Activated naive CD4-positive, alpha-beta T cell treated with anti-CD3 and anti-CD28 coated beads for 36 hours (primary cell): Measurements from ENCODE around the gene MPZL2. TPM values are rescaled to one million over a fixed set of nuclear protein-coding genes. Genes with fewer than 3 reads are reported as not detected.

ENCODE experiments used
- CTCF ChIA-PET: fragments of 350-600 bp; sonication (Branson Sonifier 250); formaldehyde crosslinking; loops from one replicate; lab custom pipeline; 2021; ENCODE audit warnings: antibody characterized with exemption; lab: Charles Lee
- DNase-seq: peaks from one replicate; pipeline ENCODE4 v3.0.0-alpha.2; 2020
- H3K27ac Mint-ChIP-seq: one replicate; pipeline ENCODE4 v1.8.0; 2021; ENCODE audit warnings: mild to moderate bottlenecking, mixed read lengths
- H3K27me3 Mint-ChIP-seq: one replicate; pipeline ENCODE4 v1.8.0; 2021; ENCODE audit warnings: low read depth, mixed read lengths
- H3K36me3 Mint-ChIP-seq: one replicate; pipeline ENCODE4 v1.8.0; 2021; ENCODE audit warnings: low read depth, mixed read lengths
- H3K4me1 Mint-ChIP-seq: one replicate; pipeline ENCODE4 v1.8.0; 2021; ENCODE audit warnings: low read depth, mixed read lengths
- H3K4me3 Mint-ChIP-seq: one replicate; pipeline ENCODE4 v1.8.0; 2021; ENCODE audit warnings: mild to moderate bottlenecking, moderate library complexity, mixed read lengths
- H3K9me3 Mint-ChIP-seq: one replicate; pipeline ENCODE4 v1.8.0; 2021; ENCODE audit warnings: mixed read lengths
- intact Hi-C: fragments of 100-400 bp; cut with micrococcal nuclease; formaldehyde crosslinking; loops from one replicate; pipeline ENCODE4 v1.15.1; 2023
- total RNA-seq, 2 experiments: library from RNA; stranded (reverse); gene quantifications; one replicate each; pipeline ENCODE4 v1.2.3, GENCODE V29; 2021

The MPZL2 gene
- total RNA-seq, 2 experiments from 2014 or later, result 25.3 to 28.4 TPM

DNA sequence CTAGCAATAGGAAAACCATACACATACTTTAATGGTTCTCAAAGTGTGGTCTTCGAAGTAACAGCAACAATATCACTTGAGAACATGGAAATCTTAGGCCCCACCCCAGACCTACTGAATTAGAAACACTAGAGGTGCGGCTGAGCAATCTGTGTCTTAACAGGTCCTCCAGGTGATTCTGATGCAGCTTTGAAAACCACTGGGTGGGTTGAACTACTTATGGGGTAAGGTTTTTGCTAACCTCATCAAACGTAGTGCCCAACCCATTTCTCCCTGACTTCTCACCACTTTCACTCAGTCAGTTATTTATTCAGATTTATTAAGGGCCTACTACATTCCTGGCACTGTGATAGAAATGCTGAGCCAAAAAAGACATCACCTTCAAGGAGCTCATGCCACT lies 3.7 kb downstream of the MPZL2 start:
- CTCF ChIA-PET, result interaction anchor here (0.8 to 5.9 kb wide), 9 partner anchors 13 to 108 kb away, joined by 3 to 36 read pairs (median 4); no protein-coding TSS in a partner anchor
- intact Hi-C loops, result no loop called here
- DNase-seq, result no peak
- H3K36me3 Mint-ChIP-seq, result peaks cover 48% of the 10 kb centered on the region
- H3K27me3 Mint-ChIP-seq, result no peaks in the 10 kb centered on the region
- peaks cover 39% of the 10 kb centered on the region for H3K4me1 Mint-ChIP-seq
- no peak overlapping the region for H3K27ac Mint-ChIP-seq
- H3K9me3 Mint-ChIP-seq, result no peaks in the 10 kb centered on the region
- no peak overlapping the region for H3K4me3 Mint-ChIP-seq

DNA sequence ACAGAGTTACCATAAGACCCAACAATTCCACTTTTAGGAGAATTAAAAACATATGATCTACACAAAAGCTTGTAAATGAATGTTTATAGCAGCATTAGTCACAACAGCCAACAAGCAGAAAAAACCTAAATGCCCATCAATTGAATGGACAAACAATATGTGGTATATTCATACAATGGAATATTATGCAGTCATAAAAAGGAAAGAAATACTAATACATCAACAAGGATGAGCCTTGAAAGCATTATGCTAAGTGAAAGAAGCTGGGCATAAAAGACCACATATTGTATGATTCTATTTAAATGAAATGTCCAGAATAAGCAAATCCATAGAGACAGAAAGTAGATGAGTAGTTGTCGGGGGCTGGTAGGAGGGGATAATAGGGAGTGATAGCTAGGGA lies 5.0 kb downstream of the MPZL2 start:
- CTCF ChIA-PET, result interaction anchor here (0.7 to 5.9 kb wide), 7 partner anchors 18 to 109 kb away, joined by 3 to 36 read pairs (median 5); no protein-coding TSS in a partner anchor

GRCh38 chr11:118258410-118258809 lies 5.7 kb downstream of the MPZL2 start:
- CTCF ChIA-PET, result interaction anchor here (1.0 to 1.9 kb wide), 4 partner anchors 23 to 110 kb away, joined by 3 to 6 read pairs (median 5); no protein-coding TSS in a partner anchor
- DNase-seq, result no peak
- H3K27ac Mint-ChIP-seq, result no peak overlapping the region
- H3K36me3 Mint-ChIP-seq, result peaks cover 54% of the 10 kb centered on the region
- intact Hi-C loops, result loop anchor here (1.0 to 10.0 kb wide), 2 partner anchors 33 to 96 kb away; partner anchors contain the start of gene UBE4A
- peaks cover 29% of the 10 kb centered on the region for H3K4me1 Mint-ChIP-seq
- H3K9me3 Mint-ChIP-seq, result no peaks in the 10 kb centered on the region
- no peak overlapping the region for H3K4me3 Mint-ChIP-seq
- no peaks in the 10 kb centered on the region for H3K27me3 Mint-ChIP-seq

More for the DNA sequence above, 5.0 kb downstream of the MPZL2 start:
- H3K9me3 Mint-ChIP-seq, result no peaks in the 10 kb centered on the region
- H3K27ac Mint-ChIP-seq, result no peak overlapping the region
- no peak for DNase-seq
- H3K4me1 Mint-ChIP-seq, result peaks cover 34% of the 10 kb centered on the region
- intact Hi-C loops, result loop anchor here (10.0 kb wide), 1 partner anchor 96 kb away; the partner anchor contains the start of gene UBE4A
- H3K4me3 Mint-ChIP-seq, result no peak overlapping the region
- peaks cover 54% of the 10 kb centered on the region for H3K36me3 Mint-ChIP-seq
- H3K27me3 Mint-ChIP-seq, result no peaks in the 10 kb centered on the region

DNA sequence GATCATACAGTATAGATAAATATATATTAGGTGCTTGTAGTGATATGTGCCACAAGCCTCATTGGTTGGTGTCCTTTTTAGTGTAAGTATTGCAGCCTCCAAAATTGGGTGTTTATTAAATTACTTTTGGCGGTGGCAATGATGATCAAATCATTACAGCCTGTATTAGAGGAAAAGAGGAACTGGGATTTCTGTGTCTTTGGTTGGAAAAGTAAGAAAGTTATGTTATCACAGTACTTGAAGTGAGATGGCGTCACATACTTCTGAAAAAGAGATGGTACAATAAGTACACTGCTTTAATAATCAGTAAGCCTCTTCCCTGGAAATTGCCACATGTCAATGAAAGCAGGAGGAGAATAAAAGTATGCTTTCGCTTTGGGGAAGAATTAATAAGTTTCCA lies 11.4 kb downstream of the MPZL2 start:
- Mint-ChIP-seq H3K27ac (peak overlapping the region; percentile 99), H3K9me3 (no peaks in the 10 kb centered on the region), H3K4me1 (peaks cover 33% of the 10 kb centered on the region), H3K27me3 (no peaks in the 10 kb centered on the region), H3K4me3 (peak overlapping the region; percentile 98), H3K36me3 (peaks cover 17% of the 10 kb centered on the region)
- DNase-seq, result no peak
- intact Hi-C loops, result loop anchor here (1.0 to 10.0 kb wide), 2 partner anchors 11 to 102 kb away; partner anchors contain the start of gene UBE4A
- CTCF ChIA-PET, result interaction anchor here (0.8 to 2.3 kb wide), 8 partner anchors 9 to 90 kb away, joined by 3 to 7 read pairs (median 5); partner anchors contain the start of gene CD3D

DNA sequence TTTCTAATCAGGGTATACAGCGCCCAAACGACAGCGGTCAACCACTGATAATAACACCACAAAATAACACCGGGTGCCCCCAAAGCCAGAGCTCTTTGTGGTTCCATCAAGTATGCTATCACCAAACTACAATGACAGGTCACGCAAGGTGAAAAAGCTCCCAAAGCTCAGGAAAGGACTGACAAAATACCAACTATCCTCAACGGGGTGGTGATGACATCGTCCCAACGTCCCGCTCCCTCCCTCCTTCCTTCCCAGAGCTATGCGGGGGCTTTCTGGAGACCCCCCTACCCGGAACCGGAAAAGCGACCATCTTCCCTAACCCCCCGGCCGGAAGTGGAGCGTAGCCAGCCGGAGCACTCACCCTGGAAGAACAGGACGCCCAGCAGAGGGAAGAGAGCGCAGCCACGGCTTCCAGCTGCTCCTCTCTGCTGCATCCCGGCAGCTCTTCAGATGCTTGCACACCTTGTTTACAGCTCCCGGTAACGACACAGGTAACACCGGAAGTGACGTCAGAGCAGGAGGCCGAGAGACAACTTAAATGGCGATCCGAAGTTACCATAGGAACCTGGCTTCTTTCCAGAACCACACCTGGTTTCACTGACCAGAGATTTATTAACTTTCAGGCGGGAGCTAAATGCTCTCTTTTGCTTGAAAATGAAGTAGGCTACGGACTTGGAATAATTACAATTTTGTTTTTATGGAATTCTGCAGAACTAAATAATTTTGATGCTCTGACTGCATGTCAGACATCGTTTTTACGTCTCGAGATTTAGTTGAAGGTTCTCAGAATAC lies 12.0 kb downstream of the MPZL2 start, which contains the start of gene MPZL3:
Gene MPZL3, minus strand, starts transcription at position 508 of the 795 bp plus-strand sequence. Its CDS starts 71 bp downstream, at position 437.
- peak; percentile 93 for DNase-seq
- H3K36me3 Mint-ChIP-seq, result peaks cover 18% of the 10 kb centered on the region
- H3K27me3 Mint-ChIP-seq, result no peaks in the 10 kb centered on the region
- H3K27ac Mint-ChIP-seq, result peak within 1 kb of the TSS; percentile 99
- intact Hi-C loops, result loop anchor here (1.0 to 10.0 kb wide), 4 partner anchors 11 to 103 kb away; partner anchors contain the start of gene UBE4A
- H3K9me3 Mint-ChIP-seq, result no peaks in the 10 kb centered on the region
- peak within 1 kb of the TSS; percentile 98 for H3K4me3 Mint-ChIP-seq
- CTCF ChIA-PET, result interaction anchor here (0.8 to 2.3 kb wide), 8 partner anchors 9 to 90 kb away, joined by 3 to 7 read pairs (median 6); partner anchors contain the start of gene CD3D
- H3K4me1 Mint-ChIP-seq, result peaks cover 39% of the 10 kb centered on the region

- no peak for DNase-seq
- H3K4me3 Mint-ChIP-seq, result no peak overlapping the region
- H3K27ac Mint-ChIP-seq, result peak overlapping the region; percentile 86
- no peaks in the 10 kb centered on the region for H3K9me3 Mint-ChIP-seq
- intact Hi-C loops, result no loop called here
- no peaks in the 10 kb centered on the region for H3K27me3 Mint-ChIP-seq
- CTCF ChIA-PET, result interaction anchor here (0.7 to 4.0 kb wide), 7 partner anchors 10 to 64 kb away, joined by 3 to 30 read pairs (median 4); partner anchors contain the start of gene JAML
- peaks cover 70% of the 10 kb centered on the region for H3K4me1 Mint-ChIP-seq
- H3K36me3 Mint-ChIP-seq, result peaks cover 3% of the 10 kb centered on the region
These were observed 17.1 kb downstream of the MPZL2 start for GRCh38 chr11:118247041-118247440.

GRCh38 chr11:118245936-118246562 lies 18.0 kb downstream of the MPZL2 start:
- no peaks in the 10 kb centered on the region for H3K9me3 Mint-ChIP-seq
- H3K27ac Mint-ChIP-seq, result peak overlapping the region; percentile 42
- CTCF ChIA-PET, result interaction anchor here (0.9 to 4.0 kb wide), 7 partner anchors 9 to 65 kb away, joined by 3 to 30 read pairs (median 4); partner anchors contain the start of gene JAML
- intact Hi-C loops, result no loop called here
- no peaks in the 10 kb centered on the region for H3K27me3 Mint-ChIP-seq
- peaks cover 3% of the 10 kb centered on the region for H3K36me3 Mint-ChIP-seq
- no peak for DNase-seq
- peaks cover 80% of the 10 kb centered on the region for H3K4me1 Mint-ChIP-seq
- no peak overlapping the region for H3K4me3 Mint-ChIP-seq

DNA sequence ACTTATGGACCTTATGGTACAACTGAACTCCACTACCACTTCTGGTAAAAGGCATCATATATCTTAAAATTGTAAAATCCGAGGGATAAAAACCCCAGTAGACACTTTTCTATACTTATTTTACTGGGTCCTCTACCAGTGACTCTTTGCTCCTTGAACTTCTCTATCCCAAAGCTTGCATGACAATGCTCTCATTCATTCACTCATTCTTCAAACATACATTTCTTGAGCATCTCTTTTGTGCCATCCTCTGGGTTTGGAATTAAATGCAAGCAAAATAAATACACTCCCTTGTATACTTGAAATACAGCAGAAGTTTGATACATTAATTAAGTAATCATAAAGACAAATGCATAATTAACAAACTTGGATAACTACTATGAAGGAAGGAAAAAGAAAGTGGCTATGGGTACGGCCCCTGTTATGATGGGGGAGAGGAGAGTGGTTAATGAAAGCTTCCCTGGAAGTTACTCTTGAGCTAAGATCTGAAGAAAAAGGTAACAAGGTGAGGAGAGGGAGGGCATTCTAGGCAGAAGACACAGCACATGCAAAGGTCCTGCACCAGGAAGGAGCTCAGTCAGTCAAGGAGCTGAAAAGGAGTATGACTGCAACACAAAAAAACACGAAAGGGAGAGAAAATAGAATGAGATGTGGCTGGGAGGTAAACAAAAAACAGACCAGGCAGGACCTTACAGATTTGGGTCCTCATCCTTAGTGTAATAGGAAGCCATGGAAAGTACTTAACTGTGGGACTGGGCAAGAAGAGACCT lies 19.9 kb downstream of the MPZL2 start:
- H3K4me1 Mint-ChIP-seq, result peaks cover 83% of the 10 kb centered on the region
- intact Hi-C loops, result loop anchor here (1.0 to 5.0 kb wide), 2 partner anchors 46 to 193 kb away; partner anchors contain the start of gene KMT2A
- no peaks in the 10 kb centered on the region for H3K9me3 Mint-ChIP-seq
- no peak overlapping the region for H3K4me3 Mint-ChIP-seq
- peaks cover 3% of the 10 kb centered on the region for H3K36me3 Mint-ChIP-seq
- CTCF ChIA-PET, result interaction anchor here (0.8 to 4.0 kb wide), 9 partner anchors 9 to 45 kb away, joined by 3 to 30 read pairs (median 3); partner anchors contain the start of gene JAML
- H3K27ac Mint-ChIP-seq, result peak overlapping the region; percentile 99
- no peak for DNase-seq
- no peaks in the 10 kb centered on the region for H3K27me3 Mint-ChIP-seq

DNA sequence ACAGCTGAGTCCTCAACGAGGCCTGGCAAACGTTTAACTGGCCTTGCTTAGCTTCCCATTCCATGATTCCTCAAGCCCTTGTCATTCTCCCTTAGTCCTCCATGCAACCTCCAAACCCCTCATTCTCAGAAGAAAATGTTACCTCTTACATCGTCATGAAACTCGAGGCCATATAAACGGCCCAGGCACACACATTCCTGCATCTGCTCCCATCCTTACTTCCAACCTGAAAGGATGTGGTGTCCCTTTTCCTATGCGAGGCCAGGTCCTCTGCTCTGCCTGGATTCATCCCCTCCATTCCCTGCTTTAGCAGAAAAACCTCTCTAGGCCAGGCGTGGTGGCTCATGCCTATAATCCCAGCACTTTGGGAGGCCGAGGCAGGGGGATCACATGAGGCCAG lies 20.9 kb downstream of the MPZL2 start:
- DNase-seq, result no peak
- no peaks in the 10 kb centered on the region for H3K9me3 Mint-ChIP-seq
- H3K27ac Mint-ChIP-seq, result peak overlapping the region; percentile 99
- peaks cover 12% of the 10 kb centered on the region for H3K36me3 Mint-ChIP-seq
- peaks cover 89% of the 10 kb centered on the region for H3K4me1 Mint-ChIP-seq
- peak overlapping the region; percentile 0 for H3K4me3 Mint-ChIP-seq
- CTCF ChIA-PET, result interaction anchor here (1.1 to 2.9 kb wide), 5 partner anchors 8 to 44 kb away, joined by 5 to 14 read pairs (median 6); no protein-coding TSS in a partner anchor
- intact Hi-C loops, result loop anchor here (5.0 kb wide), 1 partner anchor 194 kb away; the partner anchor contains the start of gene KMT2A
- no peaks in the 10 kb centered on the region for H3K27me3 Mint-ChIP-seq

DNA sequence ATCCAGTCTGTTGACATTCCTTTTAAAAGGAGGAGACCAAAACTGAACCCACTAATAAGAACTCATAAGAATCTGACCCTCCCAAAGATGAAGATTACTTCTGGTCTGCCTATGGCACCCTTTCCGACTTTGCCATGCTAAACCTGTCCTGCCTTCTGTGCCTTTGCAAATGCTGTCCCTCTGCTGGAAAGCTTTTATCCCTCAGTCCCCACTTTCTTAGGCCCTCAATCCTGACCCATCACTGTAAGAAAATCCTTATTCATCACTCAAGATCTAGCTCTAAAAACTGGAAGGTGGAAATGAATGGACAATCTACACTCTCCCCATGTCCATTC lies 22.4 kb downstream of the MPZL2 start:
- H3K36me3 Mint-ChIP-seq, result peaks cover 14% of the 10 kb centered on the region
- intact Hi-C loops, result loop anchor here (1.0 to 5.0 kb wide), 7 partner anchors 9 to 196 kb away; partner anchors contain the start of genes CD3E, JAML and KMT2A

More for the DNA sequence above, 22.4 kb downstream of the MPZL2 start:
- no peaks in the 10 kb centered on the region for H3K9me3 Mint-ChIP-seq
- H3K4me3 Mint-ChIP-seq, result peak overlapping the region; percentile 77
- H3K27ac Mint-ChIP-seq, result peak overlapping the region; percentile 99
- CTCF ChIA-PET, result interaction anchor here (0.7 to 2.9 kb wide), 9 partner anchors 10 to 926 kb away, joined by 3 to 14 read pairs (median 5); partner anchors contain the start of genes BACE1 and JAML
- no peaks in the 10 kb centered on the region for H3K27me3 Mint-ChIP-seq
- peaks cover 89% of the 10 kb centered on the region for H3K4me1 Mint-ChIP-seq
- no peak for DNase-seq
